GM23338 (cell line): ENCODE measurements around the gene PCNX1.

Experiments used
- EZH2 ChIP-seq: fragments of 200-600 bp; sonication (generic); IDR thresholded peaks from one replicate; pipeline ENCODE4 v1.8.0; 2017; ENCODE audit warnings: antibody characterized with exemption, mild to moderate bottlenecking, low read depth; ENCODE audit not compliant: unreplicated experiment
- POLR2AphosphoS5 ChIP-seq: IDR thresholded peaks from 2 replicates; pipeline ENCODE4 v1.6.1; 2016; ENCODE audit warnings: antibody characterized with exemption, low read depth
- STAT1 ChIP-seq: IDR thresholded peaks from one replicate; pipeline ENCODE4 v1.6.1; 2016; ENCODE audit warnings: antibody characterized with exemption; ENCODE audit not compliant: unreplicated experiment
- TF ChIP-seq, protein P1 (sequence below), 2 experiments: fragments of 200-600 bp in 1 of 2; sonication (generic) in 1 of 2; conservative IDR thresholded peaks; 2 replicates each; pipeline versions ENCODE4 v1.5.1 to v1.6.1; 2016 to 2017; ENCODE audit warnings: antibody characterized with exemption in 2 of 2, low read depth in 2 of 2, mild to moderate bottlenecking in 2 of 2, moderate library complexity in 1 of 2
- TF ChIP-seq, protein P2 (sequence below): IDR thresholded peaks from one replicate; pipeline ENCODE4 v1.6.1; 2018; ENCODE audit warnings: antibody characterized with exemption; ENCODE audit not compliant: unreplicated experiment

DNA sequence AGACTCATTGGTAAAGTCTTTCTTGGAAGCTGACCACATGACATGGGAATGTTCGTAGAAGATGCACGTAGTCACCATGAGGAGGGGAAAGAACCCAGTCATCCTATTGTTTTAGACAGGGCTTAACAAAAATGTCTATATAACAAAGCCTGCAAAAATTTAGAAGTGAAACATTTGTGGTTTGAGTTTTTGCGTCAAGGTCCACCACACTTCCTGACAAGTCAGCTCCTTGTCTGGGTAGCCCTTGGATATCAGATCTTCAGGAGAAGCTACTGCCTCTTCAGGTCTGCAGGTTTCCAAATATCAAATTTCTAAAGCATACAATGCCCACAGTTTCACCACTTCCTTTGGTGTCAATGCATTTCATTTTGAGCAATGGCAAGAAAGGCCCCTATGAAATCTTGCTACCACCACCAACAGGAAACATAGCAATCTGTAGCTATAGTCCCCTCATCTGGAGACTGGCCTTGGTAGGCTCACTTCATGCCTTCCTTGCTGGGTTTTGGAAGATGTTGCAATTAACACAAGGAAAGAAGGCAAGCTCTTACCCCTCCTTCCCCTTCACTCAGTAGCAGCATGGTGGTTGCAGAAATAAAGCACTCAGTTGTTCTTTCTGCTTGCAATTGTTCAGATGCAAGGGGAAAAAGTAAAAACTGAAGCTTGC lies 235.2 kb downstream of the PCNX1 start:
- TF ChIP-seq EZH2 (no peak), POLR2AphosphoS5 (no peak), STAT1 (no peak)
- TF ChIP-seq, protein P1, sequence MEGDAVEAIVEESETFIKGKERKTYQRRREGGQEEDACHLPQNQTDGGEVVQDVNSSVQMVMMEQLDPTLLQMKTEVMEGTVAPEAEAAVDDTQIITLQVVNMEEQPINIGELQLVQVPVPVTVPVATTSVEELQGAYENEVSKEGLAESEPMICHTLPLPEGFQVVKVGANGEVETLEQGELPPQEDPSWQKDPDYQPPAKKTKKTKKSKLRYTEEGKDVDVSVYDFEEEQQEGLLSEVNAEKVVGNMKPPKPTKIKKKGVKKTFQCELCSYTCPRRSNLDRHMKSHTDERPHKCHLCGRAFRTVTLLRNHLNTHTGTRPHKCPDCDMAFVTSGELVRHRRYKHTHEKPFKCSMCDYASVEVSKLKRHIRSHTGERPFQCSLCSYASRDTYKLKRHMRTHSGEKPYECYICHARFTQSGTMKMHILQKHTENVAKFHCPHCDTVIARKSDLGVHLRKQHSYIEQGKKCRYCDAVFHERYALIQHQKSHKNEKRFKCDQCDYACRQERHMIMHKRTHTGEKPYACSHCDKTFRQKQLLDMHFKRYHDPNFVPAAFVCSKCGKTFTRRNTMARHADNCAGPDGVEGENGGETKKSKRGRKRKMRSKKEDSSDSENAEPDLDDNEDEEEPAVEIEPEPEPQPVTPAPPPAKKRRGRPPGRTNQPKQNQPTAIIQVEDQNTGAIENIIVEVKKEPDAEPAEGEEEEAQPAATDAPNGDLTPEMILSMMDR (conservative IDR thresholded peaks at IDR 0.05; ENCODE audit: low read depth in 2 of 2): no peak
- TF ChIP-seq, protein P2, sequence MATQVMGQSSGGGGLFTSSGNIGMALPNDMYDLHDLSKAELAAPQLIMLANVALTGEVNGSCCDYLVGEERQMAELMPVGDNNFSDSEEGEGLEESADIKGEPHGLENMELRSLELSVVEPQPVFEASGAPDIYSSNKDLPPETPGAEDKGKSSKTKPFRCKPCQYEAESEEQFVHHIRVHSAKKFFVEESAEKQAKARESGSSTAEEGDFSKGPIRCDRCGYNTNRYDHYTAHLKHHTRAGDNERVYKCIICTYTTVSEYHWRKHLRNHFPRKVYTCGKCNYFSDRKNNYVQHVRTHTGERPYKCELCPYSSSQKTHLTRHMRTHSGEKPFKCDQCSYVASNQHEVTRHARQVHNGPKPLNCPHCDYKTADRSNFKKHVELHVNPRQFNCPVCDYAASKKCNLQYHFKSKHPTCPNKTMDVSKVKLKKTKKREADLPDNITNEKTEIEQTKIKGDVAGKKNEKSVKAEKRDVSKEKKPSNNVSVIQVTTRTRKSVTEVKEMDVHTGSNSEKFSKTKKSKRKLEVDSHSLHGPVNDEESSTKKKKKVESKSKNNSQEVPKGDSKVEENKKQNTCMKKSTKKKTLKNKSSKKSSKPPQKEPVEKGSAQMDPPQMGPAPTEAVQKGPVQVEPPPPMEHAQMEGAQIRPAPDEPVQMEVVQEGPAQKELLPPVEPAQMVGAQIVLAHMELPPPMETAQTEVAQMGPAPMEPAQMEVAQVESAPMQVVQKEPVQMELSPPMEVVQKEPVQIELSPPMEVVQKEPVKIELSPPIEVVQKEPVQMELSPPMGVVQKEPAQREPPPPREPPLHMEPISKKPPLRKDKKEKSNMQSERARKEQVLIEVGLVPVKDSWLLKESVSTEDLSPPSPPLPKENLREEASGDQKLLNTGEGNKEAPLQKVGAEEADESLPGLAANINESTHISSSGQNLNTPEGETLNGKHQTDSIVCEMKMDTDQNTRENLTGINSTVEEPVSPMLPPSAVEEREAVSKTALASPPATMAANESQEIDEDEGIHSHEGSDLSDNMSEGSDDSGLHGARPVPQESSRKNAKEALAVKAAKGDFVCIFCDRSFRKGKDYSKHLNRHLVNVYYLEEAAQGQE: no peak
